Left ventricle myocardium inferior (tissue), 1 donor: ENCODE data around the gene MBD5. TPM values are rescaled to one million over a fixed set of nuclear protein-coding genes. Genes with fewer than 3 reads are reported as not detected.
A peak's percentile ranks its signal among the peaks of the same experiment; 100 is the strongest.

Experiments
- DNase-seq: peaks from one replicate; pipeline ENCODE4 v3.0.0-alpha.2; 2020
- H3K27ac ChIP-seq: fragments of 200-600 bp; replicated peaks from 2 replicates; pipeline ENCODE4 v1.8.0; 2021
- H3K27me3 ChIP-seq: fragments of 200-600 bp; 2 replicates; pipeline ENCODE4 v1.8.0; 2021; ENCODE audit warnings: low read depth
- H3K36me3 ChIP-seq: fragments of 200-600 bp; 2 replicates; pipeline ENCODE4 v1.8.0; 2021
- H3K4me1 ChIP-seq: fragments of 200-600 bp; 2 replicates; pipeline ENCODE4 v1.8.0; 2021
- H3K4me3 ChIP-seq: fragments of 200-600 bp; 2 replicates; pipeline ENCODE4 v1.8.0; 2021; ENCODE audit warnings: mild to moderate bottlenecking, moderate library complexity
- H3K9me3 ChIP-seq: fragments of 200-600 bp; replicated peaks from 2 replicates; pipeline ENCODE4 v1.8.0; 2021
- CTCF ChIP-seq: fragments of 200-600 bp; IDR thresholded peaks from 2 replicates; pipeline ENCODE4 v1.8.0; 2021; ENCODE audit warnings: antibody characterized with exemption, mild to moderate bottlenecking, borderline replicate concordance
- intact Hi-C: fragments of 100-400 bp; cut with micrococcal nuclease; formaldehyde crosslinking; loops from one replicate; pipeline ENCODE4 v1.11.0; 2022
- total RNA-seq: library from RNA; stranded (reverse); fragmentation: NEBNext Ultra II Directional; extraction: Animal tissue kit (Norgen Biotek cat#: 25700); gene quantifications from one replicate; pipeline ENCODE4 v1.2.1, GENCODE V29; 2021
- donor health status: DM: no; HTN: yes; CAD: no; lungs with severe emphysema.

Gene MBD5
- total RNA-seq, 1 donor from 2014 or later, result 21.9 TPM

- no peaks in the 10 kb centered on the region for H3K9me3 ChIP-seq
- no peak for DNase-seq
- no peaks in the 10 kb centered on the region for H3K27me3 ChIP-seq
- H3K4me1 ChIP-seq, result peaks cover 55% of the 10 kb centered on the region
- intact Hi-C loops, result no loop called here
- H3K4me3 ChIP-seq, result no peak overlapping the region
- TF ChIP-seq CTCF, result no peak
- H3K27ac ChIP-seq, result no peak overlapping the region
- no peaks in the 10 kb centered on the region for H3K36me3 ChIP-seq
Measured at GRCh38 chr2:148026573-148026972, 5.7 kb downstream of the MBD5 start.

GRCh38 chr2:148027822-148028221, 6.9 kb downstream of the MBD5 start:
- H3K27ac ChIP-seq, result no peak overlapping the region
- intact Hi-C loops, result no loop called here
- no peaks in the 10 kb centered on the region for H3K9me3 ChIP-seq
- H3K4me3 ChIP-seq, result no peak overlapping the region
- H3K27me3 ChIP-seq, result no peaks in the 10 kb centered on the region
- no peaks in the 10 kb centered on the region for H3K36me3 ChIP-seq
- peaks cover 56% of the 10 kb centered on the region for H3K4me1 ChIP-seq
- no peak for TF ChIP-seq CTCF
- no peak for DNase-seq

GRCh38 chr2:148028781-148029180, 7.9 kb downstream of the MBD5 start:
- peaks cover 50% of the 10 kb centered on the region for H3K4me1 ChIP-seq
- H3K36me3 ChIP-seq, result no peaks in the 10 kb centered on the region
- no peak overlapping the region for H3K4me3 ChIP-seq
- H3K9me3 ChIP-seq, result no peaks in the 10 kb centered on the region
- H3K27ac ChIP-seq, result no peak overlapping the region
- no peaks in the 10 kb centered on the region for H3K27me3 ChIP-seq
- TF ChIP-seq CTCF, result no peak
- no peak for DNase-seq
- intact Hi-C loops, result no loop called here

GRCh38 chr2:148031152-148031551, 10.3 kb downstream of the MBD5 start:
- Histone ChIP-seq H3K27ac (no peak overlapping the region), H3K27me3 (no peaks in the 10 kb centered on the region), H3K4me3 (no peak overlapping the region), H3K4me1 (peaks cover 39% of the 10 kb centered on the region), H3K36me3 (no peaks in the 10 kb centered on the region), H3K9me3 (no peaks in the 10 kb centered on the region)
- intact Hi-C loops, result no loop called here
- no peak for DNase-seq
- TF ChIP-seq CTCF, result no peak

- intact Hi-C loops, result no loop called here
- TF ChIP-seq CTCF, result no peak
- H3K27me3 ChIP-seq, result no peaks in the 10 kb centered on the region
- no peaks in the 10 kb centered on the region for H3K9me3 ChIP-seq
- H3K27ac ChIP-seq, result peak overlapping the region; percentile 16
- H3K4me3 ChIP-seq, result no peak overlapping the region
- no peaks in the 10 kb centered on the region for H3K36me3 ChIP-seq
- H3K4me1 ChIP-seq, result peaks cover 38% of the 10 kb centered on the region
- no peak for DNase-seq
Measured at GRCh38 chr2:148032215-148032614, 11.3 kb downstream of the MBD5 start.

GRCh38 chr2:148039783-148040182, 18.9 kb downstream of the MBD5 start:
- peaks cover 27% of the 10 kb centered on the region for H3K4me1 ChIP-seq
- no peaks in the 10 kb centered on the region for H3K27me3 ChIP-seq
- no peak overlapping the region for H3K27ac ChIP-seq
- no peak for TF ChIP-seq CTCF
- no peak overlapping the region for H3K4me3 ChIP-seq
- H3K9me3 ChIP-seq, result no peaks in the 10 kb centered on the region
- H3K36me3 ChIP-seq, result peaks cover 6% of the 10 kb centered on the region
- intact Hi-C loops, result no loop called here
- no peak for DNase-seq
